Trophoblast cell (in vitro differentiated cells and primary cell): ENCODE measurements around the gene YIPF2.

Experiments
- DNase-seq, 2 donors: peaks; one replicate each; pipeline ENCODE4 v3.0.0-alpha.2; 2016
- H2AFZ ChIP-seq: 2 replicates; pipeline ENCODE4 v1.6.1; 2013; ENCODE audit warnings: low read length, moderate library complexity, mild to moderate bottlenecking; ENCODE audit not compliant: insufficient read depth, poor library complexity
- H2AK5ac ChIP-seq: 2 replicates; pipeline ENCODE4 v1.6.1; 2013; ENCODE audit warnings: mild to moderate bottlenecking, low read length
- H2BK120ac ChIP-seq: 2 replicates; pipeline ENCODE4 v1.6.1; 2013; ENCODE audit warnings: low read length, mild to moderate bottlenecking, moderate library complexity; ENCODE audit not compliant: insufficient read depth, poor library complexity
- H2BK12ac ChIP-seq: 2 replicates; pipeline ENCODE4 v1.6.1; 2013; ENCODE audit warnings: mild to moderate bottlenecking, low read length, moderate library complexity
- H2BK5ac ChIP-seq: 2 replicates; pipeline ENCODE4 v1.6.1; 2013; ENCODE audit warnings: low read length, low read depth, moderate library complexity, mild to moderate bottlenecking; ENCODE audit not compliant: poor library complexity
- H3K14ac ChIP-seq: 2 replicates; pipeline ENCODE4 v1.6.1; 2013; ENCODE audit warnings: mild to moderate bottlenecking, low read length
- H3K18ac ChIP-seq: 2 replicates; pipeline ENCODE4 v1.6.1; 2013; ENCODE audit warnings: mild to moderate bottlenecking, low read length
- H3K23ac ChIP-seq: 2 replicates; pipeline ENCODE4 v1.6.1; 2013; ENCODE audit warnings: low read length
- H3K27ac ChIP-seq: 2 replicates; pipeline ENCODE4 v1.5.1; 2013; ENCODE audit warnings: low read depth, mild to moderate bottlenecking, inconsistent platforms, low read length, moderate library complexity
- H3K27me3 ChIP-seq: 2 replicates; pipeline ENCODE4 v1.6.1; 2013; ENCODE audit warnings: inconsistent platforms, mild to moderate bottlenecking, low read length, moderate library complexity; ENCODE audit not compliant: insufficient read depth
- H3K36me3 ChIP-seq, 2 experiments: 1 replicate in 1 of 2; 2 replicates in 1 of 2; pipeline ENCODE4 v1.6.1; 2013; ENCODE audit warnings: low read length in 2 of 2, mild to moderate bottlenecking in 2 of 2, moderate library complexity in 1 of 2; ENCODE audit not compliant: insufficient read depth in 2 of 2, control insufficient read depth in 1 of 2
- H3K4ac ChIP-seq: 2 replicates; pipeline ENCODE4 v1.6.1; 2013; ENCODE audit warnings: low read depth, mild to moderate bottlenecking, low read length, moderate library complexity
- H3K4me1 ChIP-seq, 2 experiments: 1 replicate in 1 of 2; 2 replicates in 1 of 2; pipeline ENCODE4 v1.6.1; 2013; ENCODE audit warnings: low read length in 2 of 2, mild to moderate bottlenecking in 2 of 2, moderate library complexity in 1 of 2; ENCODE audit not compliant: insufficient read depth in 2 of 2, control insufficient read depth in 1 of 2
- H3K4me2 ChIP-seq: 2 replicates; pipeline ENCODE4 v1.6.1; 2013; ENCODE audit warnings: inconsistent platforms, mild to moderate bottlenecking, low read length, moderate library complexity
- H3K4me3 ChIP-seq: 2 replicates; pipeline ENCODE4 v1.5.1; 2013; ENCODE audit warnings: mild to moderate bottlenecking, low read depth, low read length, inconsistent platforms
- H3K79me1 ChIP-seq: one replicate; pipeline ENCODE4 v1.6.1; 2013; ENCODE audit warnings: low read length
- H3K79me2 ChIP-seq: 2 replicates; pipeline ENCODE4 v1.6.1; 2013; ENCODE audit warnings: low read length, mild to moderate bottlenecking; ENCODE audit not compliant: control insufficient read depth, insufficient read depth, poor library complexity
- H3K9ac ChIP-seq: 2 replicates; pipeline ENCODE4 v1.6.1; 2013; ENCODE audit warnings: mild to moderate bottlenecking, low read length
- H3K9me3 ChIP-seq: 2 replicates; pipeline ENCODE4 v1.6.1; 2013; ENCODE audit warnings: low read depth, mild to moderate bottlenecking, control low read depth, inconsistent platforms, low read length; ENCODE audit not compliant: insufficient read depth
- H4K12ac ChIP-seq: 2 replicates; pipeline ENCODE4 v1.6.1; 2013; ENCODE audit warnings: low read depth, mild to moderate bottlenecking, low read length, moderate library complexity
- H4K8ac ChIP-seq: 2 replicates; pipeline ENCODE4 v1.6.1; 2013; ENCODE audit warnings: low read depth, mild to moderate bottlenecking, low read length, moderate library complexity
- H4K91ac ChIP-seq: one replicate; pipeline ENCODE4 v1.6.1; 2013; ENCODE audit warnings: low read depth, mild to moderate bottlenecking, low read length, moderate library complexity
- WGBS: extraction: QIAGEN DNeasy Blood & Tissue Kit; methylation state at CpG from one replicate; pipeline ENCODE4 v1.1.7; 2013; ENCODE audit warnings: missing lambda C conversion rate; ENCODE audit not compliant: insufficient read length, insufficient coverage; ENCODE audit errors: extremely low coverage; 5-methylcytosine and 5-hydroxymethylcytosine counted together

The YIPF2 gene

GRCh38 chr19:10888421-10888866 lies 40.0 kb downstream of the YIPF2 start:
- H3K23ac ChIP-seq = no peak overlapping the region
- H2BK5ac ChIP-seq = peak overlapping the region; percentile 11
- no peak overlapping the region for H4K8ac ChIP-seq
- peaks cover 52 to 53% of the 10 kb centered on the region in 2 experiments for H3K4me1 ChIP-seq
- H3K9me3 ChIP-seq = peaks cover 1% of the 10 kb centered on the region
- no peak overlapping the region for H2BK120ac ChIP-seq
- H3K27me3 ChIP-seq = no peaks in the 10 kb centered on the region
- H3K36me3 ChIP-seq = peaks cover 0 to 2% of the 10 kb centered on the region in 2 experiments
- H2BK12ac ChIP-seq = peak overlapping the region; percentile 42
- DNase-seq = no peak
- peak overlapping the region; percentile 80 for H3K27ac ChIP-seq
- H3K4me2 ChIP-seq = peak overlapping the region; percentile 7
- no peak overlapping the region for H4K12ac ChIP-seq
- no CpG with 5 or more reads among the region's 13 CpGs for WGBS
- H3K14ac ChIP-seq = no peak overlapping the region
- H3K79me2 ChIP-seq = peaks cover 18% of the 10 kb centered on the region
- no peak overlapping the region for H2AK5ac ChIP-seq
- H3K9ac ChIP-seq = no peak overlapping the region
- no peak overlapping the region for H2AFZ ChIP-seq
- H3K4ac ChIP-seq = peak overlapping the region; percentile 49
- peaks cover 28% of the 10 kb centered on the region for H3K79me1 ChIP-seq
- H3K18ac ChIP-seq = peak overlapping the region; percentile 82
- peak overlapping the region; percentile 59 for H4K91ac ChIP-seq
- no peak overlapping the region for H3K4me3 ChIP-seq

GRCh38 chr19:10887616-10888367 lies 40.6 kb downstream of the YIPF2 start:
- H3K27me3 ChIP-seq = no peaks in the 10 kb centered on the region
- peaks cover 1% of the 10 kb centered on the region for H3K9me3 ChIP-seq
- H2BK120ac ChIP-seq = peak overlapping the region; percentile 65
- H3K79me2 ChIP-seq = peaks cover 24% of the 10 kb centered on the region
- peak overlapping the region; percentile 80 for H3K27ac ChIP-seq
- H3K14ac ChIP-seq = peak overlapping the region; percentile 10
- H3K9ac ChIP-seq = no peak overlapping the region
- H2AK5ac ChIP-seq = peak overlapping the region; percentile 2
- peak overlapping the region; percentile 59 for H4K91ac ChIP-seq
- peak overlapping the region; percentile 28 for H3K4me2 ChIP-seq
- peak overlapping the region; percentile 32 for H2BK5ac ChIP-seq
- no peak overlapping the region for H4K8ac ChIP-seq
- peaks cover 35% of the 10 kb centered on the region for H3K79me1 ChIP-seq
- no CpG with 5 or more reads among the region's 9 CpGs for WGBS
- H3K18ac ChIP-seq = peak overlapping the region; percentile 19
- peaks cover 0 to 2% of the 10 kb centered on the region in 2 experiments for H3K36me3 ChIP-seq
- peak in 1 of 2 donors; percentile 51 for DNase-seq
- H3K23ac ChIP-seq = no peak overlapping the region
- H2BK12ac ChIP-seq = peak overlapping the region; percentile 16
- H3K4me3 ChIP-seq = no peak overlapping the region
- H2AFZ ChIP-seq = no peak overlapping the region
- peaks cover 58 to 59% of the 10 kb centered on the region in 2 experiments for H3K4me1 ChIP-seq
- peak overlapping the region; percentile 12 for H3K4ac ChIP-seq
- H4K12ac ChIP-seq = no peak overlapping the region

GRCh38 chr19:10885201-10886169 lies 43.0 kb downstream of the YIPF2 start:
- WGBS = no CpG with 5 or more reads among the region's 20 CpGs
- Histone ChIP-seq H3K79me1 (peaks cover 46% of the 10 kb centered on the region), H3K4ac (peak overlapping the region; percentile 53), H3K23ac (no peak overlapping the region), H3K18ac (peak overlapping the region; percentile 67), H3K9me3 (peaks cover 1% of the 10 kb centered on the region), H3K9ac (no peak overlapping the region), H3K14ac (peak overlapping the region; percentile 32), H3K27me3 (no peaks in the 10 kb centered on the region), H4K91ac (peak overlapping the region; percentile 90), H2AFZ (no peak overlapping the region), H3K79me2 (peaks cover 20% of the 10 kb centered on the region), H2BK5ac (peak overlapping the region; percentile 52), H3K36me3 (no peaks in the 10 kb centered on the region), H3K4me2 (no peak overlapping the region), H2BK120ac (peak overlapping the region; percentile 26), H3K4me1 (peaks cover 65 to 69% of the 10 kb centered on the region in 2 experiments), H4K12ac (no peak overlapping the region), H2AK5ac (peak overlapping the region; percentile 51), H4K8ac (no peak overlapping the region), H2BK12ac (peak overlapping the region; percentile 70), H3K27ac (peak overlapping the region; percentile 77), H3K4me3 (no peak overlapping the region)
- DNase-seq = no peak

- H3K4me2 ChIP-seq = no peak overlapping the region
- no CpG with 5 or more reads among the region's 2 CpGs for WGBS
- no peak overlapping the region for H3K18ac ChIP-seq
- H3K4ac ChIP-seq = no peak overlapping the region
- H3K79me2 ChIP-seq = peaks cover 26% of the 10 kb centered on the region
- peak overlapping the region; percentile 36 for H2BK120ac ChIP-seq
- H3K79me1 ChIP-seq = peaks cover 48% of the 10 kb centered on the region
- no peak overlapping the region for H3K14ac ChIP-seq
- peak overlapping the region; percentile 31 for H2BK5ac ChIP-seq
- no peak overlapping the region for H2AFZ ChIP-seq
- no peak overlapping the region for H2AK5ac ChIP-seq
- no peaks in the 10 kb centered on the region for H3K27me3 ChIP-seq
- no peak overlapping the region for H3K23ac ChIP-seq
- H3K4me1 ChIP-seq = peaks cover 75 to 80% of the 10 kb centered on the region in 2 experiments
- H4K8ac ChIP-seq = no peak overlapping the region
- H3K36me3 ChIP-seq = no peaks in the 10 kb centered on the region
- peaks cover 1% of the 10 kb centered on the region for H3K9me3 ChIP-seq
- peak overlapping the region; percentile 90 for H4K91ac ChIP-seq
- peak overlapping the region; percentile 77 for H3K27ac ChIP-seq
- H2BK12ac ChIP-seq = peak overlapping the region; percentile 32
- no peak overlapping the region for H3K4me3 ChIP-seq
- no peak overlapping the region for H4K12ac ChIP-seq
- no peak overlapping the region for H3K9ac ChIP-seq
- DNase-seq = peak in 1 of 2 donors; percentile 44
Measured at GRCh38 chr19:10884274-10884673, 44.2 kb downstream of the YIPF2 start.
